SH-SY5Y (cell line): ENCODE results near the gene WDR93.

Experiments
- GATA2 ChIP-seq: IDR thresholded peaks from 2 replicates; pipeline ENCODE4 v1.6.1; 2011; ENCODE audit warnings: mild to moderate bottlenecking, low read depth, low read length
- GATA3 ChIP-seq: IDR thresholded peaks from 2 replicates; pipeline ENCODE4 v1.6.1; 2011; ENCODE audit warnings: low read depth, mild to moderate bottlenecking, low read length, moderate library complexity

WDR93 gene

GRCh38 chr15:89686522-89686921, 4.1 kb upstream of the WDR93 start:
- no peak for TF ChIP-seq GATA3
- no peak for TF ChIP-seq GATA2

GRCh38 chr15:89693091-89693490, 2.5 kb downstream of the WDR93 start:
- TF ChIP-seq GATA2 (no peak), GATA3 (no peak)

- TF ChIP-seq GATA2 (no peak), GATA3 (no peak)
Observed at GRCh38 chr15:89693696-89694095, 3.1 kb downstream of the WDR93 start.

GRCh38 chr15:89695198-89695597, 4.6 kb downstream of the WDR93 start:
- TF ChIP-seq GATA3, result no peak
- TF ChIP-seq GATA2, result no peak

GRCh38 chr15:89704411-89704810, 13.8 kb downstream of the WDR93 start:
- no peak for TF ChIP-seq GATA2
- TF ChIP-seq GATA3, result no peak

- no peak for TF ChIP-seq GATA2
- TF ChIP-seq GATA3, result no peak
Observed at GRCh38 chr15:89707577-89707976, 17.0 kb downstream of the WDR93 start.

- TF ChIP-seq GATA3 (no peak), GATA2 (no peak)
Observed at GRCh38 chr15:89714775-89715174, 24.2 kb downstream of the WDR93 start.

GRCh38 chr15:89723031-89723430, 32.4 kb downstream of the WDR93 start:
- TF ChIP-seq GATA3 (no peak), GATA2 (no peak)

- TF ChIP-seq GATA2, result no peak
- no peak for TF ChIP-seq GATA3
Observed at GRCh38 chr15:89724621-89725020, 34.0 kb downstream of the WDR93 start.

GRCh38 chr15:89725064-89725463, 34.5 kb downstream of the WDR93 start:
- TF ChIP-seq GATA2 (no peak), GATA3 (no peak)

GRCh38 chr15:89728254-89728653, 37.6 kb downstream of the WDR93 start:
- TF ChIP-seq GATA2 (no peak), GATA3 (no peak)

GRCh38 chr15:89731275-89731674, 40.7 kb downstream of the WDR93 start:
- no peak for TF ChIP-seq GATA2
- TF ChIP-seq GATA3, result no peak

GRCh38 chr15:89732451-89733172, 42.0 kb downstream of the WDR93 start:
- TF ChIP-seq GATA3 (no peak), GATA2 (no peak)

- no peak for TF ChIP-seq GATA3
- no peak for TF ChIP-seq GATA2
Observed at GRCh38 chr15:89735773-89736172, 45.2 kb downstream of the WDR93 start.

- no peak for TF ChIP-seq GATA3
- TF ChIP-seq GATA2, result no peak
Observed at GRCh38 chr15:89740137-89740536, 49.5 kb downstream of the WDR93 start.

- no peak for TF ChIP-seq GATA2
- TF ChIP-seq GATA3, result no peak
Observed at GRCh38 chr15:89743011-89743410, 52.4 kb downstream of the WDR93 start.
